ENCODE data around the gene CORO7.
"Not testable (repeated sequence)": the region's sequence is repeated elsewhere in the genome, so short reads cannot be mapped to it uniquely, and the experiment has no call there.

CORO7 gene

DNA sequence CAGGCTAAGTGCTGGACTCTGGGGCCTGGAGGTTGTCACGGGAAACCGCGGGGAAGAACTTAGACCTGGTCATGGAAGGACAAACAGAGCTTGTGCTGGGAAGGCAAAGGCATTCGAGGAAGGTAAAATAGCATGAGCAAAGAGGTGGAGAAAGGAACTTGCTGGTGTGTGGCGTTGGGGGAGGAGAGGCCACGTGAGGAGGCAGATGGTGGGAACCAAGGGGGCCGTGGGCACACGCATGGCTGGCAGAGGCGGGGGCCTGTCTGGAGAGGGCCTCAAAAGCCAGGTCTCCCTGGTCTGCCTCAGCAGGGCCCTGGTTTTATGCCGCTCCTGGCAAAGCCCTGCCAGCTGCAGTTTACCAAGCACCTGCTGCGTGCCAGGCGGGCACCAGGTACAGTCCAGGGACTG is 15.3 kb downstream of the CORO7 start:
- H3K9ac ChIP-seq (ENCODE audit: low read length): no peak overlapping the region
- no peak overlapping the region for H3K4me2 ChIP-seq (ENCODE audit: low read length)
- H3K27me3 ChIP-seq (ENCODE audit: low read depth, low read length): no peaks in the 10 kb centered on the region
- H3K36me3 ChIP-seq (replicated peaks; ENCODE audit: low read depth, low read length): peaks cover 3% of the 10 kb centered on the region
- H3K4me3 ChIP-seq (ENCODE audit: low read length): no peak overlapping the region
- no peak overlapping the region for H3K27ac ChIP-seq (ENCODE audit: low read length)
- H2AFZ ChIP-seq (ENCODE audit: low read depth, low read length): no peak overlapping the region
- H3K9me3 ChIP-seq (ENCODE audit: insufficient read depth, low read length): no peaks in the 10 kb centered on the region
- no peaks in the 10 kb centered on the region for H3K79me2 ChIP-seq (ENCODE audit: low read length)
- TF ChIP-seq EZH2phosphoT487 (IDR thresholded peaks at IDR 0.05; ENCODE audit: low read depth): no peak
- TF ChIP-seq, protein P1, sequence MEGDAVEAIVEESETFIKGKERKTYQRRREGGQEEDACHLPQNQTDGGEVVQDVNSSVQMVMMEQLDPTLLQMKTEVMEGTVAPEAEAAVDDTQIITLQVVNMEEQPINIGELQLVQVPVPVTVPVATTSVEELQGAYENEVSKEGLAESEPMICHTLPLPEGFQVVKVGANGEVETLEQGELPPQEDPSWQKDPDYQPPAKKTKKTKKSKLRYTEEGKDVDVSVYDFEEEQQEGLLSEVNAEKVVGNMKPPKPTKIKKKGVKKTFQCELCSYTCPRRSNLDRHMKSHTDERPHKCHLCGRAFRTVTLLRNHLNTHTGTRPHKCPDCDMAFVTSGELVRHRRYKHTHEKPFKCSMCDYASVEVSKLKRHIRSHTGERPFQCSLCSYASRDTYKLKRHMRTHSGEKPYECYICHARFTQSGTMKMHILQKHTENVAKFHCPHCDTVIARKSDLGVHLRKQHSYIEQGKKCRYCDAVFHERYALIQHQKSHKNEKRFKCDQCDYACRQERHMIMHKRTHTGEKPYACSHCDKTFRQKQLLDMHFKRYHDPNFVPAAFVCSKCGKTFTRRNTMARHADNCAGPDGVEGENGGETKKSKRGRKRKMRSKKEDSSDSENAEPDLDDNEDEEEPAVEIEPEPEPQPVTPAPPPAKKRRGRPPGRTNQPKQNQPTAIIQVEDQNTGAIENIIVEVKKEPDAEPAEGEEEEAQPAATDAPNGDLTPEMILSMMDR (IDR thresholded peaks at IDR 0.05; ENCODE audit: low read depth, low read length): no peak
- H3K4me1 ChIP-seq (ENCODE audit: low read length): peaks cover 7% of the 10 kb centered on the region
- peaks cover 11% of the 10 kb centered on the region; the same call in 1 of the 2 replicates for H4K20me1 ChIP-seq (ENCODE audit: insufficient read depth, low read length)

DNA sequence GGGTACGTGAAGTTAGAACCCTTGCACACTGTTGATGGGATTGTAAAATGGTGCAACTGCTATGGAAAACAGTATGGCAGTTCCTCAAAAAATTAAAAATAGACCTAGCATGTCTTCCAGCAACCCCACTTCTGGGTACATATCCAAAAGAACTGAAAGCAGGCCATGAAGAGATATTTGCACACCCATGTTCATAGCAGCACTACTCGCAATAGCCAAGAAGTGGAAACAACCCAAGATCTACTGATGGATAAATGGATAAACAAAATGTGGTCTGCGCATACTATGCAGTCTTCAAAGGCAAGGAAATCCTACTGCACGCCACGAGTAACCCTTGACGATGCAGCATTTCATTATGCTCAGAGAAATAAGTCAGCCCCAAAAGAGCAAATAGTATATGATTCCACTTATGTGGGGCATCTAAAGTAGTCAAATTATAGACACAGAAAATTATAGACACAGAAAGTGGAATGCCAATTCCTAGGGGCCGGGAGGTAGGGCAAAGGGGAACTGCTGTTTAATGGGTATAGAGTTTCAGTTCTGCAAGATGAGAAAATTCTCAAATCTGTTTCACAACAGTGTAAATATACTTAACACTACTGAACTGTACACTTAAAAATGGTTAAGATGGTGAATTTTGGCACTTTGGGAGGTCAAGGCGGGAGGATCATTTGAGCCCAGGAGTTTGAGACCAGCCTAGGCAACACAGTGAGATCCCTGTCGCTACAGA is 17.2 kb downstream of the CORO7 start:
- no peak overlapping the region for H2AFZ ChIP-seq (ENCODE audit: low read depth, low read length)
- no peaks in the 10 kb centered on the region for H3K27me3 ChIP-seq (ENCODE audit: low read depth, low read length)
- H3K36me3 ChIP-seq (replicated peaks; ENCODE audit: low read depth, low read length): peaks cover 3% of the 10 kb centered on the region
- H3K4me3 ChIP-seq (ENCODE audit: low read length): no peak overlapping the region
- H3K4me2 ChIP-seq (ENCODE audit: low read length): no peak overlapping the region
- H3K27ac ChIP-seq (ENCODE audit: low read length): no peak overlapping the region
- H3K9ac ChIP-seq (ENCODE audit: low read length): no peak overlapping the region
- TF ChIP-seq, protein P1 (IDR thresholded peaks at IDR 0.05; ENCODE audit: low read depth, low read length): no peak
- no peak for TF ChIP-seq EZH2phosphoT487 (IDR thresholded peaks at IDR 0.05; ENCODE audit: low read depth)
- no peaks in the 10 kb centered on the region for H3K9me3 ChIP-seq (ENCODE audit: insufficient read depth, low read length)
- H3K4me1 ChIP-seq (ENCODE audit: low read length): peaks cover 7% of the 10 kb centered on the region
- H3K79me2 ChIP-seq (ENCODE audit: low read length): no peaks in the 10 kb centered on the region
- H4K20me1 ChIP-seq (ENCODE audit: insufficient read depth, low read length): 0 out of 2 replicates have a peak, but pooled peaks cover 7% of the 10 kb centered on the region

DNA sequence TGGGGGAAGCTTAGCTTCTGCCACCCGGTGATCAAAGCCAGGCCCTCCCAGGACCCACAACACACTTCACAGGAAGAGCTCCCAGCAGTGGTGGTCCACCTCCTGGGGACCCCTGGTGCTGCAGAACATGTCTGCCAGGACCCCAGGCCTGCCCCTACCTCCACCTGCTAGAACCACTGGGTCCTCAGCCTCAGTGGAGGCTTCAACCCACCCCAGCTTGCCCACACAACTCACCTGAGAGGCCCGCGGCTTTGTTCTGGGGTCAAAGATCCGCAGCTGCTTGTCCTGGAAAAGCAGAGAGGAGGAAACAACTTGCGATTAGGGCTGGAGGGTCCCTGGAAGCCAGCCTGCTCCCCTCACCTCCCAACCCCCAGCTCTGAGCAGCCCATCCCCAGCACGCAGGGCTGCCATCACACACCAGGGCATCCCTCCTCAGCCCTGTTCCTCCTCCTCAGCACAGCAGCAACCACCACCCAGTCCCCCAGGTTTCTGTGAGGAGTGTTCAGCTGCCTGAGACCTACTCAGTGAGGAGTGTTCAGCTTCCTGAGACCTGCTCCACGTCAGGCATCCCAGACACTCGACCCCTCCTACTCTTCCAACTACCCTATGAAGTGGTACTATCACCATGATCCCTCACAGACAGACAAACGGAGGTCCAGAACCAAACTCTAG is 21.2 kb downstream of the CORO7 start:
- Histone ChIP-seq H3K4me1 (ENCODE audit: low read length) (peaks cover 7% of the 10 kb centered on the region), H3K4me3 (ENCODE audit: low read length) (no peak overlapping the region), H3K79me2 (ENCODE audit: low read length) (no peaks in the 10 kb centered on the region), H3K4me2 (ENCODE audit: low read length) (no peak overlapping the region), H3K27me3 (ENCODE audit: low read depth, low read length) (no peaks in the 10 kb centered on the region), H4K20me1 (ENCODE audit: insufficient read depth, low read length) (no peaks in the 10 kb centered on the region), H3K9ac (ENCODE audit: low read length) (no peak overlapping the region), H3K36me3 (replicated peaks; ENCODE audit: low read depth, low read length) (peaks cover 3% of the 10 kb centered on the region), H3K9me3 (ENCODE audit: insufficient read depth, low read length) (no peaks in the 10 kb centered on the region), H3K27ac (ENCODE audit: low read length) (no peak overlapping the region), H2AFZ (ENCODE audit: low read depth, low read length) (no peak overlapping the region)
- no peak for TF ChIP-seq EZH2phosphoT487 (IDR thresholded peaks at IDR 0.05; ENCODE audit: low read depth)
- TF ChIP-seq, protein P1 (IDR thresholded peaks at IDR 0.05; ENCODE audit: low read depth, low read length): no peak

DNA sequence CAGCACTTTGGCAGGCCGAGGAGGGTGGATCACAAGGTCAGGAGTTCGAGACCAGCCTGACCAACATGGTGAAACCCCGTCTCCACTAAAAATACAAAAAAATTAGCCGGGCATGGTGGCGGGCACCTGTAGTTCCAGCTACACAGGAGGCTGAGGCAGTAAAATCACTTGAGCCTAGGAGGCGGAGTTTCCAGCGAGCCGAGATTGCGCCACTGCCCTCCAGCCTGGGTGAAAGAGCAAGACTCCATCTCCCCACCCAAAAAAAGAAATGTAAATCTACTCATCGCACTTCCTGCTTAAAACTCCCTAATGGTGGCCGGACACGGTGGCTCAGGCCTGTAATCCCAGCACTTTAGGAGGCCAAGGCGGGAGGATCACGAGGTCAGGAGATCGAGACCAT is 22.5 kb downstream of the CORO7 start:
- H4K20me1 ChIP-seq (ENCODE audit: insufficient read depth, low read length); H3K4me3 ChIP-seq (ENCODE audit: low read length); H3K27me3 ChIP-seq (ENCODE audit: low read depth, low read length); H2AFZ ChIP-seq (ENCODE audit: low read depth, low read length); H3K27ac ChIP-seq (ENCODE audit: low read length); H3K4me1 ChIP-seq (ENCODE audit: low read length); H3K4me2 ChIP-seq (ENCODE audit: low read length); H3K36me3 ChIP-seq (replicated peaks; ENCODE audit: low read depth, low read length); H3K79me2 ChIP-seq (ENCODE audit: low read length); H3K9me3 ChIP-seq (ENCODE audit: insufficient read depth, low read length); H3K9ac ChIP-seq (ENCODE audit: low read length): not testable (repeated sequence)

Measured in OCI-LY3 (cell line).